Muscle of back (tissue), 11 donors: ENCODE measurements around the gene EPHB2. TPM values are rescaled to one million over a fixed set of nuclear protein-coding genes. Genes with fewer than 3 reads are reported as not detected.
"Not testable (repeated sequence)": the region's sequence is repeated elsewhere in the genome, so short reads cannot be mapped to it uniquely, and the experiment has no call there.

Source experiments
- DNase-seq, 3 donors: peaks; one replicate each; pipeline versions ENCODE4 v3.0.0 to v3.0.0-alpha.2; 2013
- polyA plus RNA-seq, 10 donors: library from polyadenylated mRNA; unstranded; fragments of 120-200 nt; gene quantifications; one replicate each; pipeline ENCODE4 v1.2.1, GENCODE V29; 2013; ENCODE audit not compliant: insufficient read length in 10 of 10

Gene EPHB2
- polyA plus RNA-seq, 10 donors, result 15.9 to 26.2 (median 22.5) TPM

DNA sequence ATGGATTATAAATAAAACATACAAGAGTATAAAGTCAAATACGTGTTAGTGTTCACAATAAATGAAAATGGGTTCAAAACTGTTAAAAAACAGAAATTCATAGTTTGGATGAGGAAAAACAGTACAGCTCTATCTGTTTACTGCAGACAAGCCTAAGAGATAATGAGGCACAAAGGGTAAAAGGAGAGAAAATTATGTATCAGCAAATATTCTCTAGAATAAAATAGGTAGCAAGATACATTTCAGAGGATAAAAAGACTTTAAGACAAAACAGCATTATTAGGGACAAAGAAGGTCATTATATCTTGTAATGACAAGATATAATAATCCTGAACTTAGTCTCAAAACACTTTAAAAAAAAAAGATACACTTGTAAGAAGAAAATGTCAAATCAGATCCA is 123.1 kb downstream of the EPHB2 start:
- DNase-seq, result no peak

DNA sequence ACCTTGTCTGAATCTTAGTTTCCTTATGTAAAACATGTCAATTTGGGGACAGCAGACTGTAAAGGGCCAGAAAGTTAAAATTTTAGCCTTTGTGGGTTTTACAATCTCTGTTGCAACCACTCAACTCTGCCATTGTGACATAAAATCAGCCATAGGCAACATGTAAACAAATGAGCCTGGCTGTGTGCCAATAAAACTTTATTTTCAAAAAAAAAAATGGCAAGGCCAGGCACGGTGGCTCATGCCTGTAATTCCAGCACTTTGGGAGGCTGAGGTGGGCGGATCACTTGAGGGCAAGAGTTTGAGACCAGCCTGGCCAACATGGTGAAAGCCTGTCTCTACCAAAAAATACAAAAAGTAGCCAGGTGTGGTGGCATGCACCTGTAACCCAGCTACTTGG is 123.8 kb downstream of the EPHB2 start:
- DNase-seq, result not testable (repeated sequence)

DNA sequence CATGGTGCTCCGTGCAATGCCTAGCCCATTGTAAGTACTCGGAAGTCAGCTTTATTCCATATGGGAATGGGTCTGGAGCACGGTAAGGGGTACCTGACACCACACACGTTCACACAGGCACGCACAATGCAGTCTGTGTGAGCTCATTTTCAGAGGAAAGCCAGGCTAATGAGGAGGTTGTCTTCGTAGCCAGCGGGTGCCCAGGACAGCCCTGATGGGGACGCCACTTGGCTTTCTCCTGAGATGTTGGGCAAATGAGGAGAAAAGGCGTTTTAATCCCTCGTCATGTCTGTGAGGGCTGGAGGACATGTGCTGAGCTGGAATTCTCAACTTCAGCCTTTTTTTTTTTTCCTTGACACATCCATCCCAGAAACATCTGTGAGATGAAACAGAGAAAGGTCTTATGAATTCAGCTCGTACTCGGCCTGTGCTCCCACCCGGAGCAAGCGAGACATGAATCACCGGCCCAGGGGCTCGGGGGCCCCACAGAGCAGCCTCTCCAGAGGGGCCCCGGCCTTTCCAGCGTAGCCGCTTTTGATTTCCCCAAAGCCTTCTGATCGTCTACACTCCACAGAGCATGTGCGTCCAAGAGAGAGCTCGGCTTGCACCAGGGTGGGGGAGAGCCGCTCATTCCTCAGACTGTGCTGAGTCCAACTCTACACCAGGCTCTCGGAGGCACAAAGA is 125.1 kb downstream of the EPHB2 start:
- DNase-seq, result peak in 1 of 3 donors; percentile 66

DNA sequence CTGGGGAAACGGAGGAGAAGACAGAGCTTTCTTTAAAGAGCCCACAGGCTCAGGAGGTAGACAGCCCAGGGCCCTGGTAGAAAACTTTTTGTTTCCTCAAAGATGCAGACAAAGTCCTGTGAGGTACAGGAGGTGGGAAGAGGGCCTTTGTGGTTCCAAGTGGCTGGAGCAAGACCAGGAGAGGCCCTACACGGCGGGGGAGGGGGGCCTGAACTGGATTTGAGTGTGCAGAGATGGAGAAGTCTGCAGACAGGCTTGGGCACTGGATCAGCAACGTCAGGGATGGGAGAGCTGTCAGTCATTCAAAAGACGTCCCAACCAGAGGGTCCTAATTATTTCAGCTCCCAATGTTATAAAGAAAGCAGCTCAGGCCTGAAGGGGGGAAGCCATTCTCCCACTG is 126.2 kb downstream of the EPHB2 start:
- DNase-seq, result no peak

DNA sequence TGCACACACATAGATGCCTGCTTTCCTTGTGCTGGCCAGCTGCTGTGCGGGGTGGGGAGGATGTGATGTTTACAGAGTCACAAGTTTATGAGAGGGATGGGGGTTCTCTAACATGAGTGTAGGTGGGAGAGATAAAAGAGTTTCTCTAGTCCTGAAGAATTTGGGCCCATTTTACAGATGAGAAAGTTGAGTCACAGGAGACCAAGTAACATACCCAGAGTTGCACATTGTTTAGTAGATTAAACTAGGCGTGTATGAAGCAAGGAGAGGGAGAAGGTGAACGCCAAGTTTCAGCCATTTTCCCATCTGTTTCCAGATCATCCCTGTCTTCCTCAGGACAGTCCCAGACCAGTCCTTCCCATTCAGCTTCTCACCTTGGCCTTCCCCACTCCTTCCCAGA is 126.7 kb downstream of the EPHB2 start:
- no peak for DNase-seq

DNA sequence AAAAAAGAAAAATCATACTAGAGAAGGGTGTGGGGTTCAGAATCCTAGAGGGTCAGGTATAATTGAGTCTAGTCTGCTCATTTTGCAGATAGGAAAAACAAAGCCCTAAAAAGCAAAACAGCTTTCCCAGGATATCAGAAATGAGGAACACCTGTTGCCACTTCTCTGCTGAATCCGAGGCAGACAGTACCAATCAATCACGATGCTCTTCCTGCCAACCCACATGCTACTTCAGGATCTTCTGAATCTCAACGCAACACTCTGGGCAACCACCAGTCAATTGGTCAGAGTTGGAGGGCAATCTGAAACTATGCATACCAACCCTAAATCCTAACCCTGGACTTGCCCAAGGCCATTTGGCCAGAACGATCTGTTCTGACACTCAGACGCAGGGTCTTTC is 128.3 kb downstream of the EPHB2 start:
- DNase-seq, result no peak

DNA sequence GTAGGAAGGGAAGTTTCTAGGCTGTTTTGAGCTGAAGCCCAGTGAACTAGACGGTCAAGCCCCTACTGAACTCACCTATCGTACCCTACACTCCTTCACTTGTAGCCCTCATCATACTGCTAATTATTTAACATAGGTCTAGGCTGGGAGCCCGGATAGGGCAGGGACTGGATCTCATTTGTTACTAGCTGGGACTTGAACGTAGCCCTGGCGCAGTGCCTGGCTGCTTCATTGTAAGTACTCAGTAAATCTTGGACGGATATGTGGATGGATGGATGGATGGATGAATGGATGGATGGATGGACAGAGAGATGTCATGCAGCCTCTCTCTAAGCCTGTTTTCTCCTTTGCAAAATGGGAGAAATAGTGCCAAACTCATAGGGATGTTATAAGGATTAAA is 129.2 kb downstream of the EPHB2 start:
- no peak for DNase-seq

DNA sequence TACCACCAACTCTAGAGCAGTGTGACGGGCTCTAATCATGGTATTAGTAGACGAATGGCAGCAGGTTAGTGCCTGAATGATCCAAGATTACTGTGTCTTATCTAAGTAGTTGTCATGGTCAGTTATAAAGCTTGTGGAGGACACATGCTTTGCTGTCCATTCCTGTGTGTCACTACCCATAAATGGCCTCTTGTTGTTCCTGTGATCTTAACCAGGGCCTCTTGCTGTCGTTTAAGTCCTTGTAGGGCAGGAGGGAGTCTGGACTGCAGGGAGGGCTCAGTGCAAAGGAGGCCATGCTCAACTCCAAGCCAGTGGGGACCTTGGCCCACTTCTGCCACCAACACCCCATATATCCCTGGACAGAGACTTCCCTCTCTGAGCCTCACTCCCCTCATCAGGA is 130.5 kb downstream of the EPHB2 start:
- no peak for DNase-seq

DNA sequence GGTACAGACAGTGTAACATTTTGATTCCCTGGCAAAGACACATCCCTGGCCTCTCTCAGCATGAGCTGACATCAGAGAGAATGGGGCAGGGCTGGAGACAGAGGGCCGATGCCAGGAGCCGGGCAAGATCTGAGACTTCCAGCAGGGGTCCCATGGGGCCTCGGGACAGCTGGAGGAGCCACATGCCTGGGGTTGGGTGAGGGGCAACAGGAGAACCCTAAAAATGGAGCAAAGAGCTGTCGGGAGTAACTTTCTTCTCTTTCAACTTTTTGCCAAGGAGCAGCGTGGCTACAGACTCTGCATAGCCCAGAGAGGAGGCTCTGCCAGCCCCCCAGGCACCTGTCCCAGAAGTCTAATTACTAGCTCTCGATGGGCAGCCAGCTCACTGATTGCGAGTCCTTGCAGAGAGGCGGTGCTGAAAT is 131.2 kb downstream of the EPHB2 start:
- peak in 1 of 3 donors; percentile 53 for DNase-seq

DNA sequence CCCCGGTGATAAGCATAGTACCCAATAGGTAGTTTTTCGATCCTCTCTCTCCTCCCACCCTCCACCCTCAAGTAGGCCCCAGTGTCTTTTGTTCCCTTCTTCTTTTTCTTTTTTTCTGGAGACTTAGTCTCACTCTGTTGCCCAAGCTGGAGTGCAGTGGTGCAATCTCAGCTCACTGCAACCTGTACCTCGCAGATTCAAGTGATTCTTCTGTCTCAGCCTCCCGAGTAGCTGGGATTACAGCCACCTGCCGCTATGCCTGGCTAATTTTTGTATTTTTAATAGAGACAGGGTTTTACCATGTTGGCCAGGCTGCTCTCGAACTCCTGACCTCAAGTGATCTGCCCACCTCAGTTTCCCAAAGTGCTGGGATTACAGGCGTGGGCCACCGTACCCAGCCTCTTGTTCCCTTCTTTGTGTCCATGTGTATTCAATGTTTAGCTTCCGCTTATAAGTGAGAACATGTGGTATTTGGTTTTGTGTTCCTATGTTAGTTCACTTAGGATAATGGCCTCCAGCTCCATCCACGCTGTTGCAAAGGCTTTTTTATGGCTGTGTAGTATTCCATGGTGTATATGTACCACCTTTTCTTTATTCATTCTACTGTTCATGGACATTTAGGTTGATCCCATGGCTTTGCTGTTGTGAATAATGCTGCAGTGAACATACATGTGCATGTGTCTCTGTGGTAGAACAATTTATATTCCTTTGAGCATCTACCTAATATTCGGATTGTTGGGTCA is 133.0 kb downstream of the EPHB2 start:
- not testable (repeated sequence) for DNase-seq

DNA sequence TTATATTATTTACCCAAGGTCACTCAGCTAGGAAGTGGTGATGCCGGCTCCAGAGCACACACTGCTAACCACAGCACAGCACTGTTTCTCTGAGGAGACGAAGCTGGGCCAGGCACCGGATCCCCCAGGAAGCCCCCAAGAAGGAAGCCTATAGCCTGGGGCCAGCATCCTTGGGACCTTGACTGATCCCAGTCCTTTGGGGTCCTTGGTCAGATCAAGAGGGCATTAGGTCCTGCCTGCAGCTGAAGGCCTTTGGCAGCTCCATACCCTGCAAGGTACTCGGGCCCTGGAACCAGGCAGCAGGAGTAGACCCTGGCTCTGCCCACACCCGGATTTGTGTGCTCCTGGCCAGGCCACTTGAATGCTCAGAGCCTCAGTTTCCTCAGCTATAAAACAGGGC is 134.0 kb downstream of the EPHB2 start:
- DNase-seq, result no peak

DNA sequence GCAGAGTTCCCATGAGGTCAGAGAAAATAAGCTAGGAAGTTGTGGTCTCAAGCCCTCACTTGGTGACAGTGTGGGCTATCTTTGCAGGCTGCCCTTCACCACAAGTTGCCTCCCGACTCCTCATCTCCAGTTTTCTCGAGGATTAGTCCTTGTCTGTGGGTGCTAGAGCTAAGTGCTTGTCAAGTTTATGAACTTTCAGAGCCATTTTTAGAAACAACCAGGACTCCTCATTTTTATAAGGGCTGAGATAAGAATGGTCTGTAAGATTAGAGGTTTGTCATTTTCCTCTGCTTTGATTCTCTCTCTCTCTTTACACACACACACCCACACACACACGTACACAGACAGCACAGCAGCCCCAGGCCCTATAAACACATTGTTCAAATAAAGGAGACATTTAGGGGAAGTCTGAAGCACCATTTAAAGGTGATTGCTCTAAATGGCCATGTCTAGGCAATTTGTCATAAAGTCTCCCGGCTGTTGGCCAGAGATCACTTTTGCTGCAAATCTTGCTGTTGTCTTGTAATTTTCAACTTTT is 134.8 kb downstream of the EPHB2 start:
- DNase-seq, result no peak

DNA sequence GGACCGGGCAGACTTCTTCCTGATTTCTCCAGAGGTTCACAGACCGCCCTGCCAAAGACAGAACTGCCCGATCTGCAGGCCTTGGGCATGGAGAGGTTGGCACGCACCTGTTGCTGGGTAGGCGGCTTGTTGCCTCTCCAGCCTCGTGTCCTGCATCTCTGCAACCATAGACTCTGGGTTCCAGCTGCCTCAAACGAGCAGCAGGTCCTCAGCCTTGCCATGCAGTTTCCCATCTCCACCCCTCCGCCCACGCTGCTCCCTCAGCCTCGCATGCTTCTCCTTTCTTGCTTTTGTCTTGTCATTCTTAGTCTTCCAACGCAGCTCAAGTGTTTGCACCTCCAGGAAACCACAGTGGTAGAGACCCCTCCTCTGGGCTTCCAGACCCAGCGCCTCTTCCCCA is 135.8 kb downstream of the EPHB2 start:
- DNase-seq, result no peak

DNA sequence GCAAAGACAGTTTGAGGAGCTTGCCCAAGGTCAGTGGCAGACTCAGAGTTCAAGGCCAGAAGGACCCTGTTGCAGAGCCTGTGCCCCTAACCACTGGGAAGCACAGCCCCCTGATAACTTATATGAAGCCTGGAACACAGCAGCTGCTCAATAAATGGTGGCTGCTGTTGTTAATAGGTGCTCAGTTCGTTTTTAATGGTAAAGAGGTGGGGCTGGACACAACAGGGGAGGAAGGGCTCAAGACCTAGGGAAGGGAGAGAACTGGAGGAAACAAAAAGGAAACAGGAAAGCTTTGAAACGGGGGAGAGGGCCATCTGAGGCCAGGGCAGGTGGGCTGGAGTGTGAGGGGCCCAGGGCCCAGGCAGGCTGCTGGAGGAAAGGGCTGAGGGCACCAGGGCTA is 136.6 kb downstream of the EPHB2 start:
- no peak for DNase-seq

DNA sequence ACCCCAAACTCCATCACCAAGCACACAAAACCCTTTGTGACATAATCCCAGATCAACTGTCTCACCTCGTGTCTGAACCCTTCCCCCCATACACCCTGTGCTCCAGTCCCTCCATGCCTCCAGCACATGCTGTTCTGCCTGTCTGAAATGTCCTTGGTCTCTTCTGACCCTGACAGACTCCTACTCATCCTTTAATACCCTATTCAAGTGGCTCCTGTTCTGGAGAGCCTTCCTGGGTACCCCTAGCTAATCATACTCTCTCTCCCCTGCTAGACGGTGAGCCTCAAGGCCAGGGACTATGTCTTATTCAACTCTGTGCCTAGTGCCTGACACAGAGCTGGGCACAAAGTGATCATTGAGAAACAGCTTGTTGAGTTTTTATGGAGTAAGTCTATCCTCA is 137.1 kb downstream of the EPHB2 start:
- DNase-seq, result no peak

DNA sequence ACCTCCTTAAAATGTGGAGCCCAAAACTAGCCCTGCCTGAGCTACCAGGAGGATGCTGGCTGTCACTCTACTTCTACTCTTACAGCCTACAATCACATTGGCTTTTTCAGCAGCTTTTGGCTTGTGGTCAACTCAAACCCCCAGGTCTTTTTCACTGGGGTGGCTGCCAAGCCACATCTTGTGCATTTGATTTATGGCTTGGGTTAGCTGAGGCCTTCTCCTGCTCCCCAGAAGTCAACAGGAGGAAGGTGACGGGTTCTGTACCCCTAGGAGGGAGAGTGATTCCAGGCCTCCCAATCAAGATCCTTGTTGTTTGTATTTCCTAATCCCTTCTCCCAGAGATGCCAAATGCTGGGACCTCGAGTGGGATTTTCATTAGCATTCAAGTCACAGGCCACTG is 137.8 kb downstream of the EPHB2 start:
- no peak for DNase-seq

DNA sequence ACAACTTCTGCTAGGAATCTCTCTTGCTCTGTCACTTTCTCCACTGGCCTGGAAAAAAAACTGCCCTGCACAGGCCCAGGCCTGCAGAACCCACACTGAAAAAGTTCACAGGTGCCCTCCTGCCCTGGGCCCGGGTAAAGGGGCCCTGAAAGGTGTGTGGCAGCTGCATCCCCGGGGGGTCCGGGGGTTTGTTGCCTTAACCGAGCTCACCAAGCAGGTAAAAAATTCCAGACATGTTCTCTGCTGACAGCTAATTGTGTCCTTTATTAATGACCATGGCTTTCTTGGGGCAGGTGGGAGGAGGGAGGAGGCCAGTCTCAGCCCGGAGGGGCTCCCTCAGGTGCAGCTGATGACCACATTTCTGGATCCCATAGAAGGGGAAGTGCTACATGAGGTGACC is 139.1 kb downstream of the EPHB2 start:
- no peak for DNase-seq

DNA sequence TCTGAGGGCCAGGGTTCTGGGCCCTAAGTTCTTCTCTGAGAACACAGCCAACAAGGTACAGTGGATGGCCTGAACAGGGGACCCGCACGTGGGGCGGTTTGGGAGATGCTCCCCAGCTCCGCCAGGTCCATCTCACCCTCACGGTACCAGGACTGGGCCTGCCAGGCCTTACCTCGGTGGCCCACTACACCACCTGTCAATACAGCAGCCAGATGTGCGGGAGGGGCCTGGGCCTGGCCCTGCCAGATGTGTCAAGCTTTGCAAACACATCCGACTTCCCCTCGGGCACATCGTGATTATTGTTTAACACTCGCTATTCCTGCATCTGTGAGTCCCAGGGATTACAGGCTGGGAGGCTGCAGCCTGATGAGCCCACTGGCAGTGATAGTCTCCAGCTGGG is 139.6 kb downstream of the EPHB2 start:
- DNase-seq, result no peak

DNA sequence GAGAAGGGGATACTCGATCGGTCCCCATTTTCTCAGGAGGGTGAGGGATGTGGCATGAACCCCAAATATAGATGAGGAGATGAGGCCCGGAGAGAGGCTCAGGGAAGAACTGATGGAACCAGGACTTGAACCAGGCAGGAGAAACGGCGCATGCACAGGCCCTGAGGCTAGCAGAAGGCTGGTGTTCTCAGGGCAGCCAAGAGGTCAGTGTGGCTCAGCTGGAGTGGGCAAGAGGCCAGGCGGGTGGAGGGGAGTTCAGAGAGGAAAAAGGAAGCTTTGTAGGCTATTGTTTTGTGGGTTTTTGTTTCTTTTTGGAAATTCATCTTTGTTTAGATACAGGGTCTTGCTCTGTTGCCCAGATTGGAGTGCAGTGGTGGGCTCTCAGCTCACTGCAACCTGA is 140.0 kb downstream of the EPHB2 start:
- peak in 1 of 3 donors; percentile 46 for DNase-seq

DNA sequence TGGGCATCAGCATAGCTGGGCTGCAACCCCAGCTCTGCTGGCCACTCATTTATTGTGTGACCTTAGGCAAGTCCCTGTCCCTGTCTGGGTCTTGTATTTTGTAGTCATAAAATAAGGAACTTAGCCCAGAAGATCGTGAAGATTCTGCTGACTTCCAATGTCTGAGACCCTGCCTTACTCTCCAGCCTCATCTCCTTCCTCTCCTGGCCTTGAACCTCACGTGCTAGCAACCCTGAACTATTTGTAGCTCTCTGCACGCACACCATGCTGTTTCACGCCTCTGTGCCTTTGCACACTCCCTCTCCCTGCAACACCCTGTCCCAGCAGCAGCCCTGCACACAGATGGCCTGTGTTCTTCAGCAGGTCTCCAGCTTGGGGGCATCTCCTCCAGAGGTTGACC is 140.9 kb downstream of the EPHB2 start:
- no peak for DNase-seq

DNA sequence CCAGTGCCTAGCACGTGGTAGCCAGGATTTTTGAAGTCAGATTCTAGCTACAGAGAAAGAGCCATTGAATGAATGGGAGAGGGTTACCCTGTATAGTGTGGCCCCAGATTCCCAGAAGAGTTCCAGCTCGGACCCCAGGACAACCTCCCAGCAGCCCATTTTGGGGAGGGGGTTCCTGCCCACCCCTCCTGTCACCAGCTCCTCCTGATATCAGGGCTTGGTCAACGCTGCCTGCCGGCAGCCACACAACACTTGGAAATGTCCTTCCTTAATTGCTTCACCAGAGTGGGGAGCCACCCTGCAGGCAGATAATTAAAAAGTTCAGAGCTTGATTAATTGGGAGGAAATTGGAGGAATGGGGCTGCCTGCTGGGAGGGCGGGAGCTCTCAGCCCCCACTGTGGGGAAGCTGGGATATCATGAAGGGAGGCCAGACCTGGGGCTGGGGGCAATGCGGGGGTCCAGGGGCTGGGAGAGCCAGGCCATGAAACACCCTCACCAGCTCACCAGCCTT is 141.6 kb downstream of the EPHB2 start:
- no peak for DNase-seq

DNA sequence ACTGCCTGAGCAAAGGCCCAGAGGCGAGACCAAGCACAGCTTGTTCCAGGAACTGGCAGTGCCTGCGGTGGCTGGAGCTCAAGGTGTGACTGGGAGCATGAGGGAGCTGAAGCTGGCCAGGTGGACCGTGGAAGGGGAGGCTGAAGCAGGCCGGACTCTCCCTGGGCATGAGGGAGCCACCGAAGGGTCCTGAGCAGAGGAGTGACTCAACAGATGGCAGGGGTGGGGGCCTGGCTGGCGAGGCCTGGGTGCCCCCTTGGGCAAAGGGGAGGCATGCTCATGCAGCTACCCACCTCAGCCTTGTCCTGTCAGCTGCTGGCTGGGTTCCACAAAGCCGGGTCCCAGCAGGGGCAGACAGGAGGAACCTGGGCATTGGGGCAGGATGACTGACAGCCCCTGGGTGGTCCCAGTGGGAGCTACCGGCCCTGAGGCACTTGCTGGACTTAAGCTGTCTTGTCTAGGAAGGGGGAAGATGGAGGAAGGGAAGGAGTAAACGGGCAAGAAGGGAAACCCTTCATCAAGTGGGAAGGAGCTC is 143.1 kb downstream of the EPHB2 start:
- DNase-seq, result no peak
